IMR-90 (cell line): ENCODE data around the gene ANKK1.

Experiments
- BHLHE40 ChIP-seq: fragments of 150-350 bp; IDR thresholded peaks from 2 replicates; pipeline ENCODE4 v1.6.1; 2016; ENCODE audit warnings: mild to moderate bottlenecking, low read depth, low read length
- CHD1 ChIP-seq: IDR thresholded peaks from 2 replicates; pipeline ENCODE4 v1.6.1; 2012; ENCODE audit warnings: low read depth, low read length, improper control_type of control experiment
- CTCF ChIP-seq: conservative IDR thresholded peaks from 2 replicates; pipeline ENCODE4 v1.5.1; 2012; ENCODE audit warnings: mild to moderate bottlenecking, low read depth, low read length, improper control_type of control experiment
- ELK1 ChIP-seq: fragments of 150-350 bp; IDR thresholded peaks from 2 replicates; pipeline ENCODE4 v1.6.1; 2016; ENCODE audit warnings: low read depth, mild to moderate bottlenecking, low read length, moderate library complexity, borderline replicate concordance
- MAZ ChIP-seq: IDR thresholded peaks from 2 replicates; pipeline ENCODE4 v1.6.1; 2012; ENCODE audit warnings: low read depth, mild to moderate bottlenecking, low read length, improper control_type of control experiment, moderate library complexity, borderline replicate concordance
- MXI1 ChIP-seq: IDR thresholded peaks from 2 replicates; pipeline ENCODE4 v1.6.1; 2012; ENCODE audit warnings: low read depth, mild to moderate bottlenecking, low read length, moderate library complexity, borderline replicate concordance
- NFE2L2 ChIP-seq: fragments of 150-350 bp; IDR thresholded peaks from 2 replicates; pipeline ENCODE4 v1.6.1; 2016; ENCODE audit warnings: low read depth, mild to moderate bottlenecking, low read length
- POLR2A ChIP-seq: IDR thresholded peaks from 2 replicates; pipeline ENCODE4 v1.6.1; 2012; ENCODE audit warnings: mild to moderate bottlenecking, low read depth, low read length
- RAD21 ChIP-seq: IDR thresholded peaks from 2 replicates; pipeline ENCODE4 v1.6.1; 2012; ENCODE audit warnings: low read length, improper control_type of control experiment
- RFX5 ChIP-seq: IDR thresholded peaks from 2 replicates; pipeline ENCODE4 v1.8.0; 2012; ENCODE audit warnings: low read depth, mild to moderate bottlenecking, low read length, moderate library complexity
- USF2 ChIP-seq: fragments of 150-350 bp; IDR thresholded peaks from 2 replicates; pipeline ENCODE4 v1.6.1; 2017; ENCODE audit warnings: mild to moderate bottlenecking, antibody characterized with exemption, low read length, low read depth

GRCh38 chr11:113338730-113339129 is 48.8 kb upstream of the ANKK1 start:
- TF ChIP-seq CTCF (no peak), POLR2A (no peak), BHLHE40 (no peak), RFX5 (no peak), USF2 (no peak), MAZ (no peak), CHD1 (no peak), RAD21 (no peak), ELK1 (no peak), MXI1 (no peak), NFE2L2 (no peak)
